Activated T-cell treated with anti-CD3 and anti-CD28 coated beads, Interleukin-2, amount 50 U/mL, for 24 hours (primary cell): ENCODE data around the gene NT5DC1.

ENCODE experiments used
- DNase-seq: peaks from one replicate; pipeline ENCODE4 v3.0.0-alpha.2; 2020
- H3K27ac Mint-ChIP-seq: 2 replicates; pipeline ENCODE4 v1.8.0; 2020; ENCODE audit warnings: mild to moderate bottlenecking, mixed read lengths
- H3K27me3 Mint-ChIP-seq: 2 replicates; pipeline ENCODE4 v1.8.0; 2020; ENCODE audit warnings: mixed read lengths
- H3K36me3 Mint-ChIP-seq: 2 replicates; pipeline ENCODE4 v1.8.0; 2020; ENCODE audit warnings: low read depth, mixed read lengths
- H3K4me1 Mint-ChIP-seq: 2 replicates; pipeline ENCODE4 v1.8.0; 2020; ENCODE audit warnings: low read depth, mixed read lengths
- H3K4me3 Mint-ChIP-seq: 2 replicates; pipeline ENCODE4 v1.8.0; 2020; ENCODE audit warnings: mild to moderate bottlenecking, moderate library complexity, mixed read lengths
- H3K9me3 Mint-ChIP-seq: 2 replicates; pipeline ENCODE4 v1.8.0; 2020; ENCODE audit warnings: mixed read lengths

NT5DC1 gene

DNA sequence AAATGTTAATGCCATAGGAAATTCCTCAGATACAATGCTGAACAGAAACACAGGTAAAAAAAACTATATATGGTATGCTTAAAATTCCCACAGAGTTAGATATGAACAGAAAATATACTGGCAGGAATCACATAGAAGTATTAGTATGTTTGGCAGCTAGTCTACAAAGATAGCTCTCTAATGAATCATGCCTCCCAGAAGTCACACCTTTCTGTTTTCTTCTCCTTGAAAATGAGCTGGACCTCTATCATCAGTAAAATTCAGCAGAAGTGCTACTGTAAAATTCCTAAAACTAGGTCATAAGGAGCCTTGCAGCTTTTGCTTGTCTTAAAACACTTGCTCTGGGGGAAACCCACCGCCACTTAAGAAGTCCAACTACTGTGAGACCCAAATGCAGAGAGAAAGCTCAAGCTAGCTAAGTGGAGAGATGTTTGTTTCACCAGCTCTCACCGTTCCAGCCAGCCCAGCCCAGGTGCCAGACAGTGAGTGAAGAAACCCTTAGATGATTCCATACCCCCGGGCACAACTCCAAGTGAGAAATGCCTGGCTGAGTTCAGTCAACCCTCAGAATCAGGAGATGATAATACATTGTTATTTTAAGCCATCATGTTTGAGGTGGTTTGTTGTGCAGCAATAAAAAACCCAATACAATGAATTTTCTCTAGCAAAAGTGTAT, 110.2 kb downstream of the NT5DC1 start:
- H3K27me3 Mint-ChIP-seq: no peaks in the 10 kb centered on the region
- H3K4me1 Mint-ChIP-seq: no peaks in the 10 kb centered on the region
- no peaks in the 10 kb centered on the region for H3K9me3 Mint-ChIP-seq
- no peak overlapping the region for H3K4me3 Mint-ChIP-seq
- no peaks in the 10 kb centered on the region for H3K36me3 Mint-ChIP-seq
- H3K27ac Mint-ChIP-seq: no peak overlapping the region
- DNase-seq: no peak

DNA sequence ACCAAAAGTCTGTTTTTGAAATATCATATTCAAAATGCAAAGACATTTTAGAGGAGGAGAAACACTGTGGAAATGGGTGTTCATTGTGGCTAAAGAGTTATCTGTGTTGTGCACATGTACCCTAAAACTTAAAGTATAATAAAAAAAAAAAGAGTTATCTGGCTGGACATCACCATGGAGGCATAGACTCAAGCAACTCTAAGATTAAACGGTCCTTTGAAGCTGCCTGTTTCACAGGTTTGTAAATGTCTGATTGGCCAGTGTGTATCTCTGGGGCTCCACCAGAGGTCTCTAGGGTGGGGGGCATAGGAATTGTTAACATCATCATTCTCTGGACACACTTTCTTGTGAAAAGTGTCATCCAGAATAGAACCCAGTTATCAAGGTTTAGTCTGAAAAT, 114.0 kb downstream of the NT5DC1 start:
- no peak overlapping the region for H3K4me3 Mint-ChIP-seq
- no peaks in the 10 kb centered on the region for H3K36me3 Mint-ChIP-seq
- no peak for DNase-seq
- no peak overlapping the region for H3K27ac Mint-ChIP-seq
- H3K4me1 Mint-ChIP-seq: peaks cover 5% of the 10 kb centered on the region
- no peaks in the 10 kb centered on the region for H3K27me3 Mint-ChIP-seq
- H3K9me3 Mint-ChIP-seq: no peaks in the 10 kb centered on the region

DNA sequence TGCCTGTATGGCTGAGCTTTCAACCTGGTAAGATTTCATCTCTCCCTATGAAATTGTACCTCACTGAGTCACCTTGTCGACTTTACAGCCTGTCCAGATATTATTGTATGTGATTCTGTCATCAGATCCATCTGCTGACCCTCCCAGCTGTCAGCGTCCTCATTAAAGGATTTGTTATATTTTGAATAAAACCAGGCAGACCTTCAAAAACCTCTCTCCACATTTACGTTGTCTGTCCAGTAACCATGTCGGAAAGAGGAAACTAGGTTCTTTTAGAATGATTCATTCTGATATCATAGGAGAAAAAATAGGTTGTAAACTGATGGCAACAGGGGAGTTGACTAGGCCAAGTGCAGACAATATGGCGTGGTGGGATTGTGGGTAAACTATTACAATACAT, 114.8 kb downstream of the NT5DC1 start:
- Mint-ChIP-seq H3K9me3 (no peaks in the 10 kb centered on the region), H3K36me3 (no peaks in the 10 kb centered on the region), H3K4me1 (peaks cover 5% of the 10 kb centered on the region), H3K4me3 (no peak overlapping the region), H3K27me3 (no peaks in the 10 kb centered on the region), H3K27ac (no peak overlapping the region)
- no peak for DNase-seq

DNA sequence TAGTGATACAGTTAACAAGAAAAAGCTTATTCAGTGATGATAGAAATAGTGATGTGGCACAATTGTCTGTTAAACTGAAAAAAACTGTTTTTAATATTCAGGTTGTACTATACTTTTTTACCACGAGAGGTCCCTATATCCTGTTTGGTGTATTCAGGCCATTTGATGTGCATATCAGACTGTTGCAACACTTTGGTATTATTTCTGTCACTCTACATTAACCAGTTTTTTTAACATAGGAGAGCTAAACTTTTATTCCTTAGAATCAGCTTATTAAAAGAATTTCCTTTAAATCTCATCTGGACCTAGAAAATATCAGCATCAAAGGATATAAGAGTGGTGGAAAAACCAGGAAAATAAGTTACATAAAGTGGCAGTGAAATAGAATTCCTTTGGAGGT, 116.4 kb downstream of the NT5DC1 start:
- H3K9me3 Mint-ChIP-seq: no peaks in the 10 kb centered on the region
- no peak overlapping the region for H3K27ac Mint-ChIP-seq
- no peak for DNase-seq
- H3K27me3 Mint-ChIP-seq: no peaks in the 10 kb centered on the region
- no peak overlapping the region for H3K4me3 Mint-ChIP-seq
- peaks cover 14% of the 10 kb centered on the region for H3K36me3 Mint-ChIP-seq
- H3K4me1 Mint-ChIP-seq: peaks cover 5% of the 10 kb centered on the region

- no peak for DNase-seq
- Mint-ChIP-seq H3K36me3 (peaks cover 22% of the 10 kb centered on the region), H3K9me3 (no peaks in the 10 kb centered on the region), H3K27me3 (no peaks in the 10 kb centered on the region), H3K27ac (no peak overlapping the region), H3K4me3 (no peak overlapping the region), H3K4me1 (peaks cover 5% of the 10 kb centered on the region)
Measured at GRCh38 chr6:116218172-116218633, 117.5 kb downstream of the NT5DC1 start.

DNA sequence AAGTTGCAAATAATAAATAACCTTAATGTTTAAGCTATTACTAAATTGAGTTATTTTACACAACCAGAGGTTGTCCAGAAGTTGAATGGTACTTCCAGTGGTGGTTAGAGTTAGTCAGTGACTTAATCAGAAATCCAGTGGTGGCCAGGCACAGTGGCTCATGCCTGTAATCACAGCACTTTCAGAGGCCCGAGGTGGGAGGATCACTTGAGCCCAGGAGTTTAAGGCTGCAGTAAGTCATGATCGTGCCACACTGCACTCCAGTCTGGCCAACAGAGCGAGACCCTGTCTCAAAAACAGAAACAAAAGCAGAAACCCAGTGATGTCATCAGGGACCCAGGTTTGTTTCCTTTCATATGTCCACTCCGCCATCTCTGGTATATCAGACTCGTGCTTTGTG, 118.2 kb downstream of the NT5DC1 start:
- Mint-ChIP-seq H3K27me3 (no peaks in the 10 kb centered on the region), H3K27ac (no peak overlapping the region), H3K9me3 (no peaks in the 10 kb centered on the region), H3K36me3 (peaks cover 26% of the 10 kb centered on the region), H3K4me3 (no peak overlapping the region), H3K4me1 (peaks cover 5% of the 10 kb centered on the region)
- DNase-seq: no peak

GRCh38 chr6:116221067-116221466, 120.4 kb downstream of the NT5DC1 start:
- H3K4me3 Mint-ChIP-seq: no peak overlapping the region
- H3K27ac Mint-ChIP-seq: no peak overlapping the region
- no peak for DNase-seq
- no peaks in the 10 kb centered on the region for H3K9me3 Mint-ChIP-seq
- H3K4me1 Mint-ChIP-seq: peaks cover 5% of the 10 kb centered on the region
- peaks cover 35% of the 10 kb centered on the region for H3K36me3 Mint-ChIP-seq
- H3K27me3 Mint-ChIP-seq: no peaks in the 10 kb centered on the region

DNA sequence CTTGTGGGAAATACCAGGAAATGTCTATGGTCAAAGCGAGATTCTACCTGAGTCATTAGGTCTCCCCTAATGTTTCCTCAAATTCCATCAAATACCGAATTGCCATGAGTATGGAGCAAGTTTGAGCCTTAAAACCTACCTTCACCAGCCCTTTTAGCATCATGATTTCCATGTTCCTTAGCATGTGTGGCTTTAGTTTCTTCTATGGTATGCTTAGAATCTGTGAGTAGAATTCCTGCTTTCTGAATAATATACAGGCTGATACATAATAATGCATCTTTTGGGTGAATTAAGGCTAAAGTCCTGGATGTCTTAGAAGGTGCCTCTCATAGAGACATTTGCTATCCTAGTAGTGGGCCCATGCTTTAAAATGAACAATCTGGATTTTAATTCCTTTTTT, 121.3 kb downstream of the NT5DC1 start:
- H3K9me3 Mint-ChIP-seq: no peaks in the 10 kb centered on the region
- no peak overlapping the region for H3K27ac Mint-ChIP-seq
- H3K36me3 Mint-ChIP-seq: peaks cover 35% of the 10 kb centered on the region
- no peak overlapping the region for H3K4me3 Mint-ChIP-seq
- DNase-seq: no peak
- no peaks in the 10 kb centered on the region for H3K27me3 Mint-ChIP-seq
- H3K4me1 Mint-ChIP-seq: peaks cover 4% of the 10 kb centered on the region

- no peak overlapping the region for H3K4me3 Mint-ChIP-seq
- no peak for DNase-seq
- no peaks in the 10 kb centered on the region for H3K4me1 Mint-ChIP-seq
- no peaks in the 10 kb centered on the region for H3K27me3 Mint-ChIP-seq
- no peak overlapping the region for H3K27ac Mint-ChIP-seq
- no peaks in the 10 kb centered on the region for H3K9me3 Mint-ChIP-seq
- peaks cover 35% of the 10 kb centered on the region for H3K36me3 Mint-ChIP-seq
Measured at GRCh38 chr6:116223355-116223754, 122.7 kb downstream of the NT5DC1 start.

DNA sequence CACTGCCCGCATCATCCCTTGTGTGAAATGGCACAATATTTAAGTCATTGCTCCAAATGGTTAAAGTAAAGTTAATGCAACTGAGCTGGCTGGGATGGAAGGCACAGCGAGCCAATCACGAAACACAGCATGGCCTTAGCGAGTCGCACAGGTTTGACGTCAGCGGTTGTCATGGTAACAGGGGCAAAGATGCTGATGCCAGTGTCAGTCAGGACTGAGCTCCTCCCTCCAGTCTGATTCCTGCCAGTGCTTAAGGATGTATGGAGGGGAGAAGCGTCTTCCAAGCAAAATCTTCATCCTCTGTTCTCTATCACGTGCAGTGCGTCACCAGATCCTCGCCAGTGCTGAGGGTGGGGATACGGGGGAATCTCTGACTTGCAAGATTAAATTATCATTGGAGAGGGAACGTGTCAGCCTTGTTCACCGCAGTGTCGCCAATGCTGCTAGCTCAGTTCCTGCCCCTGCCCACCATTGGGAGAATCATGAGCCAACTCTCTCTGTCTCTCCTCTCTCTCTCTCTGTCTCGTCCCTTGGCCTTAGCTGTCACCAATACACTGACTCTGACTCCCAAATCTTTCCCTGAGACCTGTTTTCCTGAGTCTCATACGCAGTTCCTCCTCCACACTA, 128.7 kb downstream of the NT5DC1 start:
- DNase-seq: no peak
- Mint-ChIP-seq H3K9me3 (no peaks in the 10 kb centered on the region), H3K4me1 (no peaks in the 10 kb centered on the region), H3K27ac (no peak overlapping the region), H3K36me3 (peaks cover 11% of the 10 kb centered on the region), H3K4me3 (no peak overlapping the region), H3K27me3 (no peaks in the 10 kb centered on the region)

DNA sequence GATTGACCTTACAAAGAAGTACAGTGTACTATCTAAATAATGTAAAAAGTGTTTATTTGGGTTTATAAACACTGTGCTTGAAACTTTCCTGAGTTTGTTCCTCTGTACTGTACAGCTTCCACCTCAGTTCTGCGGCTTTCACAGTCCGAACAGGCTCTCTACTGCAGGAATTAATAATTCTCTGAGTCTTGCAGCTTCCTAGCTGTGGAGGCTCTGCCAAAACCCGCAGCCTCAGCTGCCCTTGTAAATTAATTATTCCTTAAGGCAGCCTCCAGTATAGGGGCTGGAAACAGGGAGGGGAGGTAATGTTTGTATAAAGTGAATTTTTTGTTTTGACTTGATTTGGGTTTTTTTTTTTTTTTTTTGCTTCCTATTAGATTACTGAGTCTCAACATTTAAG, 134.0 kb downstream of the NT5DC1 start:
- Mint-ChIP-seq H3K4me3 (no peak overlapping the region), H3K4me1 (no peaks in the 10 kb centered on the region), H3K36me3 (peaks cover 32% of the 10 kb centered on the region), H3K9me3 (no peaks in the 10 kb centered on the region), H3K27ac (no peak overlapping the region), H3K27me3 (no peaks in the 10 kb centered on the region)
- no peak for DNase-seq

DNA sequence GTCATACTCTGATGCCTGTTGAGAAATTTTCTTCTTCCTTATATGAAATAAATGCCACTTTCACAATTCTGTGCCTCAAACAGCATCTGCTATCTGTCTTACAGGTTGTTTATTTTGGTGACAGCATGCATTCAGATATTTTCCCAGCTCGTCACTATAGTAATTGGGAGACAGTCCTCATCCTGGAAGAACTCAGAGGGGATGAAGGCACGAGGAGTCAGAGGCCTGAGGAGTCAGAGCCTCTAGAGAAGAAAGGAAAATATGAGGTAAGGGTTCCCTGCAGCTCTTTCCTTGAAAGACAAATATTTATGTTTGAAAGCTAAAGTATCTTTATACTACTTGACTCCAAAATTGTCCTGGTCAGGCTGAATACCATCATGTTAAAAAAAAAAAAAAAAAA, 137.4 kb downstream of the NT5DC1 start:
- no peaks in the 10 kb centered on the region for H3K27me3 Mint-ChIP-seq
- H3K4me3 Mint-ChIP-seq: no peak overlapping the region
- H3K9me3 Mint-ChIP-seq: no peaks in the 10 kb centered on the region
- no peak for DNase-seq
- peaks cover 37% of the 10 kb centered on the region for H3K36me3 Mint-ChIP-seq
- no peak overlapping the region for H3K27ac Mint-ChIP-seq
- no peaks in the 10 kb centered on the region for H3K4me1 Mint-ChIP-seq

- DNase-seq: no peak
- Mint-ChIP-seq H3K4me1 (no peaks in the 10 kb centered on the region), H3K36me3 (peaks cover 42% of the 10 kb centered on the region), H3K27me3 (no peaks in the 10 kb centered on the region), H3K9me3 (no peaks in the 10 kb centered on the region), H3K4me3 (no peak overlapping the region), H3K27ac (no peak overlapping the region)
Measured at GRCh38 chr6:116239256-116239655, 138.6 kb downstream of the NT5DC1 start.

DNA sequence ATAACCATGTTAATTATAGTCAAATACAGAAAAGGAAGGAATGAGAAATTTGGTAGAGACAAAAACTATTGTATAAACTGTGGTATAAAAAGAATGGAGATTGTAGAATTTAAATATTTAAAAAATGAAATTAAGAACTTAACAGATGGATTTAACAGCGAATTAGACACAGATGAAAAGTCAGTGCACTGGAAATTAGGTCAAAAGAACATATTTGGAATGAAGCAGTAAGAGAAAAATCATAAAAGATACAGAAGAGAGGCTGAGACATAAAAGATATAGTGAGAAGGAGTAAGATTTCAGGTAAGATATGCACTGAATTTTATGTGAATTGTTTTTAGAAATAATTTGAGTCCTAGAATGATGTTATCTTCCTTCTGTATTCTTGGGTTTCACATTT, 139.2 kb downstream of the NT5DC1 start:
- DNase-seq: no peak

DNA sequence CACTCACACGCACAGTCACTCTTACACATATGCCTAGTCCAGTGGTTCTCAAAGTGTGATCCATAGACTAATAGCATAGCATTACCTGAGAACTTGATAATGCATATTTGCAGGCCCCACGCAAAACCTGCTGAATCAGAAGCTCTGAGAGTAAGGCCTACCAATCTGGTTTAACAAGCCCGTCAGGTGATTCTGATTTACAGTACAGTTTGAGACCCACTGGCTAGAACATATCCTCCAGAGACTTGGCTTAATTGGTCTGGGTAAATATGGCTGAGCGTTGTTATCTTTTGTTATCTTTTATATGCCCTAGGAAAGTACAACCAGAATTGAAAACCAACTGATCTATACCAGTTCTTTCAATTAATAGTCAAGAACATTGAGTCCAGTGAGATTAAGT, 143.6 kb downstream of the NT5DC1 start:
- DNase-seq: no peak
- H3K36me3 Mint-ChIP-seq: peaks cover 30% of the 10 kb centered on the region
- no peaks in the 10 kb centered on the region for H3K27me3 Mint-ChIP-seq
- no peaks in the 10 kb centered on the region for H3K9me3 Mint-ChIP-seq
- H3K4me1 Mint-ChIP-seq: peaks cover 15% of the 10 kb centered on the region
- H3K4me3 Mint-ChIP-seq: no peak overlapping the region
- H3K27ac Mint-ChIP-seq: no peak overlapping the region

More for the DNA sequence above, 139.2 kb downstream of the NT5DC1 start:
- Mint-ChIP-seq H3K9me3 (no peaks in the 10 kb centered on the region), H3K27ac (no peak overlapping the region), H3K36me3 (peaks cover 45% of the 10 kb centered on the region), H3K4me1 (no peaks in the 10 kb centered on the region), H3K4me3 (no peak overlapping the region), H3K27me3 (no peaks in the 10 kb centered on the region)
